HepG2 (cell line): ENCODE results near the gene VEGFB. TPM values are rescaled to one million over a fixed set of nuclear protein-coding genes. Genes with fewer than 3 reads are reported as not detected.

ENCODE experiments used
- CREM ChIP-seq, 2 experiments: sonication (generic) in 1 of 2; formaldehyde crosslinking in 1 of 2; IDR thresholded peaks; 2 replicates each; pipeline versions ENCODE4 v1.4.0 to v1.6.1; 2016 to 2020; ENCODE audit warnings: antibody characterized with exemption in 1 of 2, mild to moderate bottlenecking in 1 of 2, missing genetic modification reagents in 1 of 2
- HNF4G ChIP-seq, 2 experiments: sonication (generic) in 1 of 2; formaldehyde crosslinking in 1 of 2; IDR thresholded peaks; 2 replicates each; pipeline versions ENCODE4 v1.4.0 to v1.6.1; 2011 to 2020; ENCODE audit warnings: borderline replicate concordance in 2 of 2, low read depth in 2 of 2, mild to moderate bottlenecking in 2 of 2, low read length in 1 of 2, missing genetic modification reagents in 1 of 2, moderate library complexity in 1 of 2
- KAT8 ChIP-seq: IDR thresholded peaks from 2 replicates; pipeline ENCODE4 v1.6.1; 2016; ENCODE audit warnings: missing genetic modification reagents, missing compliant biosample characterization
- KMT2A ChIP-seq: sonication (generic); formaldehyde crosslinking; IDR thresholded peaks from 2 replicates; pipeline ENCODE4 v1.4.0; 2020; ENCODE audit warnings: missing genetic modification reagents
- MEIS2 ChIP-seq: sonication (generic); formaldehyde crosslinking; IDR thresholded peaks from 2 replicates; pipeline ENCODE4 v1.9.0; 2021; ENCODE audit warnings: mild to moderate bottlenecking, missing genetic modification reagents
- RFX1 ChIP-seq: fragments of 450-650 bp; IDR thresholded peaks from 2 replicates; pipeline ENCODE4 v1.6.1; 2017
- SMAD3 ChIP-seq: sonication (generic); formaldehyde crosslinking; IDR thresholded peaks from 2 replicates; pipeline ENCODE4 v1.4.0; 2020; ENCODE audit warnings: missing genetic modification reagents
- TCF12 ChIP-seq, 2 experiments: fragments of 450-650 bp in 1 of 2; sonication (generic) in 1 of 2; formaldehyde crosslinking in 1 of 2; IDR thresholded peaks; 2 replicates each; pipeline versions ENCODE4 v1.6.1 to v1.8.0; 2017 to 2022; ENCODE audit warnings: antibody characterized with exemption in 1 of 2, mild to moderate bottlenecking in 1 of 2, missing genetic modification reagents in 1 of 2, moderate library complexity in 1 of 2
- THAP9 ChIP-seq: sonication (generic); formaldehyde crosslinking; IDR thresholded peaks from 2 replicates; pipeline ENCODE4; 2020; ENCODE audit warnings: missing genetic modification reagents, mild to moderate bottlenecking, borderline replicate concordance
- ZBTB4 ChIP-seq: sonication (generic); formaldehyde crosslinking; IDR thresholded peaks from 2 replicates; pipeline ENCODE4 v1.4.0; 2020; ENCODE audit warnings: missing genetic modification reagents, mild to moderate bottlenecking, borderline replicate concordance
- ZNF280B ChIP-seq: sonication (generic); formaldehyde crosslinking; IDR thresholded peaks from 2 replicates; pipeline ENCODE4 v1.5.0; 2020; ENCODE audit warnings: missing genetic modification reagents, mild to moderate bottlenecking, borderline replicate concordance
- ZNF687 ChIP-seq: sonication (generic); formaldehyde crosslinking; IDR thresholded peaks from 2 replicates; pipeline ENCODE4 v1.5.1; 2020; ENCODE audit warnings: mild to moderate bottlenecking, missing genetic modification reagents, moderate library complexity
- polyA plus RNA-seq, 8 experiments: library from polyadenylated mRNA; depleted of rRNA in 3 of 8; stranded (reverse) in 7 of 8; unstranded in 1 of 8; fragments of >200 nt; fragmentation: Illumina TruSeq in 4 of 8; extraction: Trizol in 4 of 8; gene quantifications; 2 replicates each; pipeline versions ENCODE4 v1.2.1 to v1.2.3, GENCODE V29; 2011 to 2016; ENCODE audit warnings: low read depth in 4 of 8, missing spikeins in 1 of 8, mixed read lengths in 1 of 8; ENCODE audit not compliant: insufficient read depth in 1 of 8
- total RNA-seq, 5 experiments: library from RNA; depleted of rRNA; stranded (reverse); fragments of >200 nt; fragmentation: Illumina TruSeq; extraction: Trizol; gene quantifications; 2 replicates each; pipeline ENCODE4 v1.2.3, GENCODE V29; 2016; ENCODE audit warnings: low read depth in 1 of 5

Gene VEGFB
- total and polyA plus RNA-seq, 2 of the 13 experiments (the other 11 are each of a cell fraction or from before 2014, with no cell fraction given) = 9.0 to 11.3 TPM

- peak; percentile 77 for TF ChIP-seq ZNF687 (CRISPR knock-in tag)
- no peak for TF ChIP-seq RFX1
- peak; percentile 64 for TF ChIP-seq CREM (IDR thresholded peaks at IDR 0.05)
- no peak for TF ChIP-seq CREM (CRISPR knock-in tag; IDR thresholded peaks at IDR 0.05)
- TF ChIP-seq MEIS2 (CRISPR knock-in tag) = peak; percentile 85
- no peak for TF ChIP-seq TCF12 (IDR thresholded peaks at IDR 0.05)
- TF ChIP-seq TCF12 (CRISPR knock-in tag; IDR thresholded peaks at IDR 0.05) = peak; percentile 10; the same call in 1 of the 2 replicates
- TF ChIP-seq KMT2A = 0 out of 2 replicates have a peak, but pooled peaks have one; percentile 32
- peak; percentile 63; the same call in 1 of the 2 replicates for TF ChIP-seq ZNF280B (CRISPR knock-in tag)
- no peak for TF ChIP-seq HNF4G (IDR thresholded peaks at IDR 0.05; ENCODE audit: borderline replicate concordance, low read depth, low read length)
- TF ChIP-seq HNF4G (CRISPR knock-in tag; IDR thresholded peaks at IDR 0.05; ENCODE audit: borderline replicate concordance, low read depth) = peak; percentile 18; the same call in 1 of the 2 replicates
- 0 out of 2 replicates have a peak, but pooled peaks have one; percentile 47 for TF ChIP-seq ZBTB4 (CRISPR knock-in tag)
- 0 out of 2 replicates have a peak, but pooled peaks have one; percentile 25 for TF ChIP-seq SMAD3 (CRISPR knock-in tag)
- peak; percentile 58 for TF ChIP-seq KAT8
- TF ChIP-seq THAP9 = peak; percentile 61; the same call in 1 of the 2 replicates
Observed at GRCh38 chr11:64230171-64230984, 4.0 kb upstream of the VEGFB start, which contains the start of gene DNAJC4 (continued).
